Measurements from ENCODE around the gene OVAAL.

OVAAL gene

GRCh38 chr1:180571060-180571831 lies 12.5 kb downstream of the OVAAL start:
- FAIRE-seq: no peak

DNA sequence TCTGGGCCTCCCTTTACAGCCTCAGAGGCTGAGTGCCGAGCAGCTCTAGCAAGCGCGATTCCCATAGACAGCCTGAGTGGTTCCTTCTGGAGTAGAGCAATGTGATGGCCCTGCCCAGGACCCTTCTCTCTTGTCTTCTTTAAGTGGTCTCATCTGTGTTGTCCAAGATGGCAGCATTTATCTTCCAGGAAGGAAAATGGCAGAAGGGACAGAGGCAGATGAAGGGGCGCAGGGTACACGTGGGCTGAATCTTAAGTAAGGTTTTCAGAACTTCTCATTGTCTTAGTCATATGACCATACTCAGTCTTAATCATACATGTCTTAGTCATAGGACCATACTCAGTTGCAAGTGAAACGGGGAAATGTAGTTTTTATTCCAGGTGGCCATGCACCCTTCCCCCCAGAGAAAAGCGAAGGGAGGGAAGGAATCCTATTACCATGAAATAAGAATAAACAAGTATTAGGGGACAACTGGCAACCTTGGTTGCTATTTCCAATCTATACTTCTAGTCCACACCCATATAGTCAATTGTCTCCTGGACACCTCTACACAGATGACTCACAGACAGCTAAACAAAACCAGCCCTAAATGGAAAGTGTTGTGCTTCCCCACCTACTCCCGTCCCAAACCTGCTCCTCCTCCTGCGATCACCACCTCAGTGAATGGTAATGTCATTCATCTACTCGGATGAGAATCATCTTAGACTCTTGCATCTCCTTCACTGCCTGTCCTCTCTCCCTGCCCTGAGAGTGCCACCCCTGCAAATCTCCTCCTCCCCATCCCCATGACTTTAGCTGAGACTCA lies 13.3 kb downstream of the OVAAL start:
- no peak for FAIRE-seq

DNA sequence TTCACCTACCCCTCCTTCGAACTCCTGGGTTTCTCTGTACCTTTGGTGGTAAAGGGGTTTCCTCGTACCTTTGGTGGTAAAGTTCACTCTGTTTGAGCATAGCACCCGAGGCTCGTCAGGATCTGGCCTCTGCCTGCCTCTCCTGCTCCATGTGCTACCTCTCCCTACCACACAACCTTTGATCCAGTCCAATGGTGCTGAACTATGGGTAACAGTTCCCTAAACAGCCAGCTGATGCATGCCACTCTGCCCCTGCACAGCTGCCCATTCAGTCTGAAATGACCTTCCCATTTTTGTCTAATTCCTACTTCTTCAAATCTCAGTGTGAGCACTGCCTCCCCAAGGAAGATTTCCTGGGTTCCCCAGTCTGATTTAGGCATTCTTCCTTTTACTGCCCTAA lies 14.0 kb downstream of the OVAAL start:
- FAIRE-seq: no peak

- no peak for FAIRE-seq
These were observed 15.4 kb downstream of the OVAAL start for GRCh38 chr1:180574031-180574713.

GRCh38 chr1:180577361-180577760 lies 18.6 kb downstream of the OVAAL start:
- no peak for FAIRE-seq

- FAIRE-seq: no peak
These were observed 21.3 kb downstream of the OVAAL start for GRCh38 chr1:180579961-180580611.

DNA sequence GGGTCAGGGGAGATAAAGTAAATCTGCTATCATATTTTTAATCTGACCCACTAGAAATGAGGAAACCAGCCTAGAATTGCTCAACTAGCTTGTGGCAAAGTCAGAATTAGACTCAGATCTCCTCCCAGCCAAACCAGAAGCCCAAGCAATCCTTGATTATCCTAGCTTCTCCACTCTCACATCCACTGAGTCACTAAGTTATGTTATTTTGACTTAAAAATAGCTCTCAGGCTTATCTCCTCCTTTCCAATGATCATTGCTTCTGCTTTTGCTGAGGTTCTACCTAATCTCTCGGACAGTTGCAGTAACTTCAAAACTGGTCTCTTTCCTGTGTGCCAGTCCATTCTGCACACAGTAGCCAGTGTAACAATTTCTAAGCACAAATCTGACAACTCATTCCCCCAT lies 22.9 kb downstream of the OVAAL start:
- FAIRE-seq: no peak

GRCh38 chr1:180584869-180585268 lies 26.1 kb downstream of the OVAAL start:
- FAIRE-seq: no peak

DNA sequence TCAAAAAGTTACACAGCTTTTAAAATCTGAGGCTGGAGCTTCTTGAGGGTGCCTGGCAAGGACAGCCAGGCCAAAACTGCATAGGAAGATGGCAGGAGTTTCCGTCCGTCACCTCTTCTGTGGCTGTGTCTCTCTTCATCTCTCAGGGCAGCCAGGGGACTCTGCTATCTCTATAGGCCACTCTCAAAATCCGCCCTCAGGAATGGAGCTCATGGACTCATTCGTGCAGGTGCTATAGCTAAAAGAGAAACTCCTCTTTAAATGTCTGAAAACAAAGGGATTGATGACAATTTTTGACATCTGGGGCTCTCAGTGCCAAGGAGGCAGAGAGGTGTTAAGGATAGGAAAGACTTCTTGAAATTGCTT lies 27.2 kb downstream of the OVAAL start:
- FAIRE-seq: no peak

- FAIRE-seq: no peak
These were observed 27.9 kb downstream of the OVAAL start for GRCh38 chr1:180586671-180587155.

DNA sequence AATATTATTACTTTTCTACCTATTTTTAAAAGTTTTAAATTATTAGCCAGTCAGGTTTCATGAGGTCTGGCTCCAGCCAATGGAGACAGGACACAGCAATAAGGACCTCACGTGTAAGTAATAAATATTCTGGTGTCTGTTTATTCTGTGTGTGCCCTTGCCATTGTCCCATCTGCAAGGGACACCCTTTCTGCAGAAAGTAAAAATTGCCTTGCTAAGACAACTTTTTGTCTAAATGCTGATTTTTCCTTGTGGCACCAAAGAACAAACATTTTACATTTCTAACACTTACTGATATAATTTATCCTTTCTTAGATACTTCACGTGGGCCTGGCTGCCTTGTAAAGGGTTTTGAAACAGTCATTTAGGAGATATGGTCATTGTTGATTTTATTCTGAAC lies 29.4 kb downstream of the OVAAL start:
- FAIRE-seq: no peak

- FAIRE-seq: no peak
These were observed 32.1 kb downstream of the OVAAL start for GRCh38 chr1:180590889-180591288.

DNA sequence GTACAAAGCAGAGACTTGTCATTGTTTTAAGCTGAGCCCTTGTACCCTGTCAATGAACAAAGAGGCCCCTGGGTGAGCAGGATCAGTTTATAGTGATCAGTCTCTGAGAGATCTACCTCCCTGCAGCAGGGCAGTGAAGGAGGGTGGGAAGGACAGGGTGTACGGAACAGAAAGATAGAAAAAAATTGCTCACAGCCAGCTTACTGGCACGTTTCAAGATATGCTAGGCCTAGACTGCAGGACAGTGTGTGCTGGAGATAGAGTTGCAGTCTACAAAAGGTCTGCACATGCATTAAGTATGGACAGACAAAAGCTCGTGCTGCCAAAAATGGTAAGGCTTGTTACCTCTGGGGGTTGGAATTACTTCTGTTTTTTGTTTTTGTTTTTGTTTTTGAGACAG lies 34.6 kb downstream of the OVAAL start:
- no peak for FAIRE-seq

GRCh38 chr1:180594723-180595122 lies 36.0 kb downstream of the OVAAL start:
- no peak for FAIRE-seq

DNA sequence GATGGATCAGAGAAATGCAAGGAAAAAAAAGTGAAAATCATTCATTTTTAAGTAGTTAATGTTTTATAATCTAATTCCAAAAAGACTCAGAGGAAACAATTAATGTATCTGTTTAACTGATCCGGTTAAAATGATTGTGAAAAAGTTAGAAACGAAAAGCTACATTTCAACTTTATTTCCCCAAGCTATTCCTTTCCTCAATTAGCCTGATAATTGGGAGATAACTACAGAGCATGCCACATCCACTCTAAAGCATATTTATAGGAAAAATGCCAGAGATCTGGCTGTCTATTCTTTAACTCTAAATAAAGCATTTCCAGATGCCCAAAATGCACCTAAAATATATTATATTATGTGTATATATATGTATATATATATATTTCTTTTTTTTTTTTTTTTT lies 37.2 kb downstream of the OVAAL start:
- FAIRE-seq: no peak

GRCh38 chr1:180597520-180597919 lies 38.8 kb downstream of the OVAAL start:
- FAIRE-seq: no peak

- no peak for FAIRE-seq
These were observed 39.7 kb downstream of the OVAAL start for GRCh38 chr1:180598333-180598974.

GRCh38 chr1:180600343-180600742 lies 41.6 kb downstream of the OVAAL start:
- no peak for FAIRE-seq

DNA sequence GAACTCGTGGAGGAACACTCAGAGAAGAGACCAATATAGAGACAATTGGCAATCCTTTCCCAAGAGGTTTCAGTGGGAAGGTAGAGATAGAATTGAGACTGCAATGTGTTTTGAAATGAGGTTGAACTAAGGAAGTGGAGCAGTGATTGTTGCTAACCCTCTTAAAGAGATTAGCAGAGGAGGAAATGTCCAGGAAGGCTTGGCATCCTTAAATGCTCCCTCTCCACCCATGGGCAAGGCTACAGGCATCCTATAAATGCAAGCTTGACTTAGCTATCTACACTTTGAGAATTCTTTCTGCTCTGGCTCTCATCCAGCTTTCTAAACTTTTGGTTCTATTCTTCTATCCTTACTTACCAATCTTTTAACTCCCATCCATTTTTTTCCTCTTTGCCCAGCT lies 42.7 kb downstream of the OVAAL start:
- FAIRE-seq: no peak

GRCh38 chr1:180603223-180603849 lies 44.6 kb downstream of the OVAAL start:
- FAIRE-seq: no peak

GRCh38 chr1:180603850-180604226 lies 45.1 kb downstream of the OVAAL start:
- no peak for FAIRE-seq

GRCh38 chr1:180606155-180606554 lies 47.4 kb downstream of the OVAAL start:
- FAIRE-seq: no peak
